22Rv1 (cell line): ENCODE results near the gene ZNF710.

Experiments
- CTCF ChIP-seq: fragments of 450-650 bp; IDR thresholded peaks from 2 replicates; pipeline ENCODE4 v1.5.1; 2017; ENCODE audit warnings: mild to moderate bottlenecking
- ZFX ChIP-seq: fragments of 450-650 bp; IDR thresholded peaks from 2 replicates; pipeline ENCODE4 v1.6.1; 2017; ENCODE audit warnings: antibody characterized with exemption, borderline replicate concordance

- TF ChIP-seq CTCF = no peak
- TF ChIP-seq ZFX = no peak
These were observed 82.3 kb downstream of the ZNF710 start for GRCh38 chr15:90083419-90083818.
